ENCODE results near the gene SEMA5B.

SEMA5B gene

GRCh38 chr3:122890077-122890719 is 137.4 kb downstream of the SEMA5B start:
- no peak for DNase-seq

- DNase-seq: no peak
These were observed 140.6 kb downstream of the SEMA5B start for GRCh38 chr3:122886946-122887345.

- DNase-seq: no peak
These were observed 141.3 kb downstream of the SEMA5B start for GRCh38 chr3:122886251-122886650.

- DNase-seq: no peak
These were observed 145.1 kb downstream of the SEMA5B start for GRCh38 chr3:122882361-122882947.

GRCh38 chr3:122880624-122881023 is 146.9 kb downstream of the SEMA5B start:
- no peak for DNase-seq

GRCh38 chr3:122880173-122880572 is 147.4 kb downstream of the SEMA5B start:
- DNase-seq: no peak

- DNase-seq: no peak
These were observed 151.9 kb downstream of the SEMA5B start for GRCh38 chr3:122875547-122876127.

- no peak for DNase-seq
These were observed 153.6 kb downstream of the SEMA5B start for GRCh38 chr3:122873741-122874515.

GRCh38 chr3:122868322-122868721 is 159.2 kb downstream of the SEMA5B start:
- DNase-seq: no peak

- no peak for DNase-seq
These were observed 163.1 kb downstream of the SEMA5B start for GRCh38 chr3:122864498-122864897.

GRCh38 chr3:122862381-122862780 is 165.2 kb downstream of the SEMA5B start:
- DNase-seq: no peak

All from stimulated activated naive CD4-positive, alpha-beta T cell (primary cell).